DOHH2 (cell line): Measurements from ENCODE around the gene EFCAB12.

ENCODE experiments used
- CTCF ChIP-seq: fragments of 200-600 bp; sonication (generic); IDR thresholded peaks from one replicate; pipeline ENCODE4 v1.5.1; 2014; ENCODE audit warnings: antibody characterized with exemption, mild to moderate bottlenecking, low read depth, low read length; ENCODE audit not compliant: poor library complexity, severe bottlenecking
- EZH2phosphoT487 ChIP-seq: fragments of 200-600 bp; sonication (generic); IDR thresholded peaks from 2 replicates; pipeline ENCODE4 v1.6.1; 2017; ENCODE audit warnings: borderline replicate concordance, mild to moderate bottlenecking, antibody characterized with exemption, low read length, moderate library complexity, mixed read lengths

GRCh38 chr3:129439226-129439816, 10.9 kb upstream of the EFCAB12 start:
- no peak for TF ChIP-seq CTCF
- no peak for TF ChIP-seq EZH2phosphoT487
